HG03045 (cell line): Measurements from ENCODE around the gene WIPF2.
"Not testable (repeated sequence)": the region's sequence is repeated elsewhere in the genome, so short reads cannot be mapped to it uniquely, and the experiment has no call there.

ENCODE experiments used
- ATAC-seq: cut with Tn5 transposase; IDR thresholded peaks from one replicate; pipeline ENCODE4 v1.9.1; 2021; ENCODE audit warnings: mild to moderate bottlenecking, moderate library complexity; ENCODE audit not compliant: unreplicated experiment

Gene WIPF2

GRCh38 chr17:40291281-40291664 lies 72.2 kb downstream of the WIPF2 start:
- ATAC-seq = no peak

GRCh38 chr17:40293363-40293762 lies 74.3 kb downstream of the WIPF2 start:
- no peak for ATAC-seq

- no peak for ATAC-seq
Observed at GRCh38 chr17:40295488-40296436, 76.7 kb downstream of the WIPF2 start.

GRCh38 chr17:40297511-40297910 lies 78.4 kb downstream of the WIPF2 start:
- ATAC-seq = no peak

- no peak for ATAC-seq
Observed at GRCh38 chr17:40298726-40299125, 79.6 kb downstream of the WIPF2 start.

GRCh38 chr17:40299159-40299757 lies 80.2 kb downstream of the WIPF2 start:
- not testable (repeated sequence) for ATAC-seq

GRCh38 chr17:40301315-40301714 lies 82.2 kb downstream of the WIPF2 start:
- no peak for ATAC-seq

- ATAC-seq = no peak
Observed at GRCh38 chr17:40303009-40303657, 84.0 kb downstream of the WIPF2 start.

GRCh38 chr17:40303708-40304551 lies 84.8 kb downstream of the WIPF2 start:
- ATAC-seq = no peak

GRCh38 chr17:40304552-40304863 lies 85.4 kb downstream of the WIPF2 start:
- ATAC-seq = not testable (repeated sequence)

GRCh38 chr17:40304866-40305265 lies 85.8 kb downstream of the WIPF2 start:
- ATAC-seq = not testable (repeated sequence)

GRCh38 chr17:40306395-40306794 lies 87.3 kb downstream of the WIPF2 start:
- ATAC-seq = no peak

GRCh38 chr17:40307001-40307730 lies 88.1 kb downstream of the WIPF2 start:
- ATAC-seq = no peak

- ATAC-seq = no peak
Observed at GRCh38 chr17:40307740-40308239, 88.7 kb downstream of the WIPF2 start.

- no peak for ATAC-seq
Observed at GRCh38 chr17:40309031-40309948, 90.2 kb downstream of the WIPF2 start, which contains the start of gene RARA. Gene RARA, plus strand, starts transcription at chr17:40309180. Its CDS starts 22,039 bp downstream, at chr17:40331219.

GRCh38 chr17:40309949-40310510 lies 90.9 kb downstream of the WIPF2 start:
- ATAC-seq = no peak

- ATAC-seq = no peak
Observed at GRCh38 chr17:40310882-40311391, 91.8 kb downstream of the WIPF2 start.

GRCh38 chr17:40311575-40311974 lies 92.5 kb downstream of the WIPF2 start:
- ATAC-seq = no peak
